Loucy (cell line): ENCODE data around the gene RHBDF2.

Experiments used
- H2AFZ ChIP-seq: fragments of 200-600 bp; sonication (generic); 2 replicates; pipeline ENCODE4 v1.6.0; 2016; ENCODE audit warnings: antibody characterized with exemption, mild to moderate bottlenecking, low read length, moderate library complexity
- H3F3A ChIP-seq: fragments of 200-600 bp; 2 replicates; pipeline ENCODE4 v1.6.0; 2016; ENCODE audit warnings: antibody characterized with exemption, low read depth, mild to moderate bottlenecking
- H3K27me3 ChIP-seq: fragments of 200-600 bp; sonication (generic); 2 replicates; pipeline ENCODE4 v1.6.1; 2014; ENCODE audit warnings: low read length, mild to moderate bottlenecking; ENCODE audit not compliant: insufficient read depth, poor library complexity, severe bottlenecking
- H3K36me3 ChIP-seq: fragments of 200-600 bp; sonication (generic); 2 replicates; pipeline ENCODE4 v1.6.1; 2016; ENCODE audit warnings: low read length; ENCODE audit not compliant: insufficient read depth
- H3K4me1 ChIP-seq: fragments of 200-600 bp; sonication (generic); 2 replicates; pipeline ENCODE4 v1.5.1; 2014; ENCODE audit warnings: low read length, mild to moderate bottlenecking; ENCODE audit not compliant: insufficient read depth, poor library complexity, severe bottlenecking
- H3K4me2 ChIP-seq: fragments of 200-600 bp; sonication (generic); 2 replicates; pipeline ENCODE4 v1.6.0; 2014; ENCODE audit warnings: antibody characterized with exemption, low read length, low read depth, mild to moderate bottlenecking; ENCODE audit not compliant: poor library complexity, severe bottlenecking
- H3K4me3 ChIP-seq: fragments of 200-600 bp; sonication (generic); 2 replicates; pipeline ENCODE4 v1.5.1; 2014; ENCODE audit warnings: low read length, mild to moderate bottlenecking, mixed read lengths; ENCODE audit not compliant: poor library complexity, severe bottlenecking
- H3K79me2 ChIP-seq: fragments of 200-600 bp; sonication (generic); 2 replicates; pipeline ENCODE4 v1.6.1; 2014; ENCODE audit warnings: low read length; ENCODE audit not compliant: insufficient read depth
- H3K9ac ChIP-seq: fragments of 200-600 bp; sonication (generic); 2 replicates; pipeline ENCODE4 v1.6.0; 2014; ENCODE audit warnings: mild to moderate bottlenecking, low read depth, low read length, moderate library complexity; ENCODE audit not compliant: poor library complexity, severe bottlenecking
- H3K9me2 ChIP-seq: fragments of 200-600 bp; sonication (generic); replicated peaks from 2 replicates; pipeline ENCODE4 v1.6.1; 2016; ENCODE audit warnings: low read depth, low read length, mixed read lengths
- H3K9me3 ChIP-seq: fragments of 200-600 bp; sonication (generic); 2 replicates; pipeline ENCODE4 v1.6.1; 2014; ENCODE audit warnings: mild to moderate bottlenecking, antibody characterized with exemption, low read length, low read depth; ENCODE audit not compliant: insufficient read depth
- H4K20me1 ChIP-seq: fragments of 200-600 bp; sonication (generic); 2 replicates; pipeline ENCODE4 v1.6.0; 2014; ENCODE audit warnings: antibody characterized with exemption, low read length, mild to moderate bottlenecking; ENCODE audit not compliant: insufficient read depth, poor library complexity, severe bottlenecking
- CTCF ChIP-seq: fragments of 200-600 bp; sonication (generic); conservative IDR thresholded peaks from 2 replicates; pipeline ENCODE4 v1.5.1; 2014; ENCODE audit warnings: mild to moderate bottlenecking, antibody characterized with exemption, low read length
- EZH2phosphoT487 ChIP-seq: fragments of 200-600 bp; IDR thresholded peaks from 2 replicates; pipeline ENCODE4 v1.6.1; 2018; ENCODE audit warnings: antibody characterized with exemption, mild to moderate bottlenecking, moderate library complexity, borderline replicate concordance

Gene RHBDF2

GRCh38 chr17:76458580-76459490, 42.4 kb downstream of the RHBDF2 start:
- no peaks in the 10 kb centered on the region for H4K20me1 ChIP-seq
- H3K4me2 ChIP-seq = no peak overlapping the region
- H3K4me1 ChIP-seq = no peaks in the 10 kb centered on the region
- no peaks in the 10 kb centered on the region for H3F3A ChIP-seq
- no peaks in the 10 kb centered on the region for H3K9me3 ChIP-seq
- no peak overlapping the region for H2AFZ ChIP-seq
- no peaks in the 10 kb centered on the region for H3K9me2 ChIP-seq
- no peaks in the 10 kb centered on the region for H3K27me3 ChIP-seq
- H3K9ac ChIP-seq = no peak overlapping the region
- no peak for TF ChIP-seq EZH2phosphoT487
- peak; percentile 51 for TF ChIP-seq CTCF
- no peak overlapping the region for H3K4me3 ChIP-seq
- no peaks in the 10 kb centered on the region for H3K79me2 ChIP-seq
- no peaks in the 10 kb centered on the region for H3K36me3 ChIP-seq

- Histone ChIP-seq H3K9me2 (no peaks in the 10 kb centered on the region), H3K4me1 (peaks cover 31% of the 10 kb centered on the region), H3F3A (no peaks in the 10 kb centered on the region), H2AFZ (no peak overlapping the region), H3K9ac (no peak overlapping the region), H3K9me3 (no peaks in the 10 kb centered on the region), H3K27me3 (no peaks in the 10 kb centered on the region), H3K4me2 (no peak overlapping the region), H3K36me3 (no peaks in the 10 kb centered on the region), H3K4me3 (peak overlapping the region; percentile 95), H3K79me2 (peaks cover 46% of the 10 kb centered on the region), H4K20me1 (peaks cover 40% of the 10 kb centered on the region)
- TF ChIP-seq CTCF (0 out of 2 replicates have a peak, but pooled peaks have one; percentile 6), EZH2phosphoT487 (no peak)
Measured at GRCh38 chr17:76453431-76453743, 47.8 kb downstream of the RHBDF2 start.

- peak within 1 kb of the TSS; percentile 87 for H3K9ac ChIP-seq
- H3K9me3 ChIP-seq = no peaks in the 10 kb centered on the region
- no peaks in the 10 kb centered on the region for H3F3A ChIP-seq
- H3K9me2 ChIP-seq = no peaks in the 10 kb centered on the region
- peak within 1 kb of the TSS; percentile 90 for H3K4me2 ChIP-seq
- H3K27me3 ChIP-seq = no peaks in the 10 kb centered on the region
- no peaks in the 10 kb centered on the region for H3K36me3 ChIP-seq
- peak; percentile 48 for TF ChIP-seq CTCF
- TF ChIP-seq EZH2phosphoT487 = no peak
- peaks cover 36% of the 10 kb centered on the region for H3K4me1 ChIP-seq
- peak within 1 kb of the TSS; percentile 92 for H2AFZ ChIP-seq
- H4K20me1 ChIP-seq = peaks cover 46% of the 10 kb centered on the region
- peak within 1 kb of the TSS; percentile 95 for H3K4me3 ChIP-seq
- peaks cover 51% of the 10 kb centered on the region for H3K79me2 ChIP-seq
Measured at GRCh38 chr17:76452660-76453430, 48.4 kb downstream of the RHBDF2 start, which contains the start of gene UBE2O. Gene UBE2O, minus strand, starts transcription at chr17:76453152. Its CDS starts 11 bp downstream, at chr17:76453141.
